ENCODE measurements around the gene FAM184B.

- no peak for TF ChIP-seq CTCF (IDR thresholded peaks at IDR 0.05 in 4 of 5, conservative IDR thresholded peaks at IDR 0.05 in 1 of 5)
- no peak for TF ChIP-seq POLR2A (IDR thresholded peaks at IDR 0.05)
Measured at GRCh38 chr4:17765514-17766286, 15.7 kb downstream of the FAM184B start.

All from gastrocnemius medialis (tissue), 4 donors.